Testis (tissue), 2 donors: ENCODE results near the gene SLC10A2.

Experiments used
- CTCF ChIP-seq, 3 experiments: fragments of 450-650 bp in 2 of 3; fragments of 200-600 bp in 1 of 3; sonication (generic) in 1 of 3; IDR thresholded peaks; one replicate each; pipeline ENCODE4 v1.5.1; 2016 to 2019; ENCODE audit warnings: antibody characterized with exemption in 3 of 3, mild to moderate bottlenecking in 2 of 3, moderate library complexity in 1 of 3
- POLR2A ChIP-seq: fragments of 450-650 bp; IDR thresholded peaks from one replicate; pipeline ENCODE4 v1.6.1; 2017; ENCODE audit warnings: antibody characterized with exemption, mild to moderate bottlenecking, moderate library complexity

- TF ChIP-seq CTCF (IDR thresholded peaks at IDR 0.05) (no peak), POLR2A (no peak)
Measured at GRCh38 chr13:103087275-103087674, 21.1 kb upstream of the SLC10A2 start.
